ENCODE data around the gene GATAD2B.

Gene GATAD2B

GRCh38 chr1:153803470-153804056 is 119.2 kb downstream of the GATAD2B start:
- H3K36me3 ChIP-seq (ENCODE audit: insufficient read depth, low read length): peaks cover 20% of the 10 kb centered on the region; the same call in 1 of the 2 replicates
- H3K79me2 ChIP-seq (ENCODE audit: insufficient read depth, low read length): no peaks in the 10 kb centered on the region
- no peaks in the 10 kb centered on the region for H3K27me3 ChIP-seq (ENCODE audit: insufficient read depth, low read length, poor library complexity, severe bottlenecking)
- TF ChIP-seq, protein P1, sequence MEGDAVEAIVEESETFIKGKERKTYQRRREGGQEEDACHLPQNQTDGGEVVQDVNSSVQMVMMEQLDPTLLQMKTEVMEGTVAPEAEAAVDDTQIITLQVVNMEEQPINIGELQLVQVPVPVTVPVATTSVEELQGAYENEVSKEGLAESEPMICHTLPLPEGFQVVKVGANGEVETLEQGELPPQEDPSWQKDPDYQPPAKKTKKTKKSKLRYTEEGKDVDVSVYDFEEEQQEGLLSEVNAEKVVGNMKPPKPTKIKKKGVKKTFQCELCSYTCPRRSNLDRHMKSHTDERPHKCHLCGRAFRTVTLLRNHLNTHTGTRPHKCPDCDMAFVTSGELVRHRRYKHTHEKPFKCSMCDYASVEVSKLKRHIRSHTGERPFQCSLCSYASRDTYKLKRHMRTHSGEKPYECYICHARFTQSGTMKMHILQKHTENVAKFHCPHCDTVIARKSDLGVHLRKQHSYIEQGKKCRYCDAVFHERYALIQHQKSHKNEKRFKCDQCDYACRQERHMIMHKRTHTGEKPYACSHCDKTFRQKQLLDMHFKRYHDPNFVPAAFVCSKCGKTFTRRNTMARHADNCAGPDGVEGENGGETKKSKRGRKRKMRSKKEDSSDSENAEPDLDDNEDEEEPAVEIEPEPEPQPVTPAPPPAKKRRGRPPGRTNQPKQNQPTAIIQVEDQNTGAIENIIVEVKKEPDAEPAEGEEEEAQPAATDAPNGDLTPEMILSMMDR (conservative IDR thresholded peaks at IDR 0.05; ENCODE audit: low read length): no peak
- no peak for TF ChIP-seq EZH2phosphoT487 (IDR thresholded peaks at IDR 0.05; ENCODE audit: borderline replicate concordance)
- H3K9me2 ChIP-seq (replicated peaks; ENCODE audit: low read depth, low read length): no peaks in the 10 kb centered on the region
- H3F3A ChIP-seq (ENCODE audit: low read depth): no peaks in the 10 kb centered on the region
- H3K4me3 ChIP-seq (ENCODE audit: low read length, poor library complexity, severe bottlenecking): no peak overlapping the region
- no peaks in the 10 kb centered on the region for H4K20me1 ChIP-seq (ENCODE audit: insufficient read depth, low read length, poor library complexity, severe bottlenecking)
- no peak overlapping the region for H2AFZ ChIP-seq (ENCODE audit: low read length)
- no peak overlapping the region for H3K4me2 ChIP-seq (ENCODE audit: low read depth, low read length, poor library complexity, severe bottlenecking)
- H3K9ac ChIP-seq (ENCODE audit: low read depth, low read length, poor library complexity, severe bottlenecking): no peak overlapping the region
- H3K9me3 ChIP-seq (ENCODE audit: insufficient read depth, low read depth, low read length): no peaks in the 10 kb centered on the region
- no peaks in the 10 kb centered on the region for H3K4me1 ChIP-seq (ENCODE audit: insufficient read depth, low read length, poor library complexity, severe bottlenecking)

- Histone ChIP-seq H3K4me1 (ENCODE audit: insufficient read depth, low read length, poor library complexity, severe bottlenecking) (no peaks in the 10 kb centered on the region), H2AFZ (ENCODE audit: low read length) (no peak overlapping the region), H3K36me3 (ENCODE audit: insufficient read depth, low read length) (peaks cover 7% of the 10 kb centered on the region; the same call in 1 of the 2 replicates), H4K20me1 (ENCODE audit: insufficient read depth, low read length, poor library complexity, severe bottlenecking) (no peaks in the 10 kb centered on the region), H3K4me2 (ENCODE audit: low read depth, low read length, poor library complexity, severe bottlenecking) (no peak overlapping the region), H3K9me2 (replicated peaks; ENCODE audit: low read depth, low read length) (no peaks in the 10 kb centered on the region), H3K27me3 (ENCODE audit: insufficient read depth, low read length, poor library complexity, severe bottlenecking) (no peaks in the 10 kb centered on the region), H3F3A (ENCODE audit: low read depth) (no peaks in the 10 kb centered on the region), H3K79me2 (ENCODE audit: insufficient read depth, low read length) (no peaks in the 10 kb centered on the region), H3K9ac (ENCODE audit: low read depth, low read length, poor library complexity, severe bottlenecking) (no peak overlapping the region), H3K9me3 (ENCODE audit: insufficient read depth, low read depth, low read length) (no peaks in the 10 kb centered on the region), H3K4me3 (ENCODE audit: low read length, poor library complexity, severe bottlenecking) (no peak overlapping the region)
- TF ChIP-seq EZH2phosphoT487 (IDR thresholded peaks at IDR 0.05; ENCODE audit: borderline replicate concordance): no peak
- TF ChIP-seq, protein P1 (conservative IDR thresholded peaks at IDR 0.05; ENCODE audit: low read length): no peak
These were observed 120.7 kb downstream of the GATAD2B start for GRCh38 chr1:153801786-153802697.

DNA sequence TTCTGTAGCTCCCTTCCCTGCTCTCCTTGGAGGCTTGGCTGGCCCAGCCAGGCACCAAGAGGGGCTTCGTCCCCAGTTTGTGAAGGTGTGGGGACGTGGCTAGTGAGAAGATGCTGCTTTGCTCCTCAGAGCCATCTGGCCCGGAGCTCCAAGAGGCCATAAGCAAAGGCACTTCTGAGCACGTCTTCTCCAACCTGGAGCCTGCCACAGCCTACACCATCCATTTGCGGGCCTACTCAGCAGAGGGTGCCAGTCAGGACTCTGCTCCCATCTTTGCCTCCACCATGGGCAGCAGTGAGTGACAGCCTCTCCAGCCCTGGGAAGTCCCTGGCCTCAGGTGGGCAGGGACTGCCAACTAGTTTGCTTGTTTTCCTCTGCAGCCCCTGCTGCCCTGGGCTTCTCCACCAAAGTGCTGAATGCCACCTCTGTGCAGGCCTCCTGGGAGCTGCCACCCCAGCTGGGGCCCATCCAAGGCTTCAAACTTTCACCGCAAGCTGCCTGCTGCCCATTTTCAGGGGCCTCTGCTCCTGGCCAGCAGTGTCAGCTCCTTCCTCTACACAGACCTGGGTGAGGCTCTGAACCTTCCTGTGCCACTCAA is 121.6 kb downstream of the GATAD2B start:
- no peak overlapping the region for H3K9ac ChIP-seq (ENCODE audit: low read depth, low read length, poor library complexity, severe bottlenecking)
- H2AFZ ChIP-seq (ENCODE audit: low read length): no peak overlapping the region
- H3K79me2 ChIP-seq (ENCODE audit: insufficient read depth, low read length): no peaks in the 10 kb centered on the region
- H3K9me3 ChIP-seq (ENCODE audit: insufficient read depth, low read depth, low read length): no peaks in the 10 kb centered on the region
- no peak for TF ChIP-seq EZH2phosphoT487 (IDR thresholded peaks at IDR 0.05; ENCODE audit: borderline replicate concordance)
- TF ChIP-seq, protein P1 (conservative IDR thresholded peaks at IDR 0.05; ENCODE audit: low read length): no peak
- no peaks in the 10 kb centered on the region for H3K4me1 ChIP-seq (ENCODE audit: insufficient read depth, low read length, poor library complexity, severe bottlenecking)
- no peaks in the 10 kb centered on the region; the same call in 1 of the 2 replicates for H3K36me3 ChIP-seq (ENCODE audit: insufficient read depth, low read length)
- H3K9me2 ChIP-seq (replicated peaks; ENCODE audit: low read depth, low read length): no peaks in the 10 kb centered on the region
- H3K4me2 ChIP-seq (ENCODE audit: low read depth, low read length, poor library complexity, severe bottlenecking): no peak overlapping the region
- no peaks in the 10 kb centered on the region for H4K20me1 ChIP-seq (ENCODE audit: insufficient read depth, low read length, poor library complexity, severe bottlenecking)
- no peak overlapping the region for H3K4me3 ChIP-seq (ENCODE audit: low read length, poor library complexity, severe bottlenecking)
- no peaks in the 10 kb centered on the region for H3K27me3 ChIP-seq (ENCODE audit: insufficient read depth, low read length, poor library complexity, severe bottlenecking)
- H3F3A ChIP-seq (ENCODE audit: low read depth): no peaks in the 10 kb centered on the region

Measured in Loucy (cell line).